A204.1 (cell line): Measurements from ENCODE around the gene BCL2L12.
"Not testable (repeated sequence)": the region's sequence is repeated elsewhere in the genome, so short reads cannot be mapped to it uniquely, and the experiment has no call there.

Source experiments
- FAIRE-seq: peaks from 2 replicates; lab custom pipeline; 2012; peaks lifted over from hg19 to GRCh38; lab: Jason Lieb, UNC

Gene BCL2L12

DNA sequence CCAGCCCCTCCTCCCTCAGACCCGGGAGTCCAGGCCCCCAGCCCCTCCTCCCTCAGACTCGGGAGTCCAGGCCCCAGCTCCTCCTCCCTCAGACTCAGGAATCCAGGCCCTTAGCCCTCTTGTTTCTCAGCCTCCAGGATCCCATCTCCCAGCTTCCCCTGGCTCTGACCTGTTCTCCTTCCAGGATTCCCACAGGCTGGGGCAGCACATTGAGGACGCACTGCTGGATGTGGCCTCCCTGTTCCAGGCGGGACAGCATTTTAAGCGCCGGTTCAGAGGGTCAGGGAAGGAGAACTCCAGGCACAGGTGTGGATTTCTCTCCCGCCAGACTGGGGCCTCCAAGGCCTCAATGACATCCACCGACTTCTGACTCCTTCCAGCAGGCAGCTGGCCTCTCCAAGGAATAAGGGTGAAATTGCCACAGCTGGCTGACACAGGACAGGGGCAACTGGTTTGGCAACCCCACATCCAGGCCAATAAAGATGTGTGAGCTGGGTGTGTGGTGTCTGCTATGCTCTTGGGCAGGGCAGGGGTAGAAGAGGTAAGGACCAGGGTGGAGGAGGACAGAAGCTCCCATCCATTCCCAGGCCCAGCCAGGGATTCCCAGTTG is 47.6 kb downstream of the BCL2L12 start:
- FAIRE-seq: no peak

DNA sequence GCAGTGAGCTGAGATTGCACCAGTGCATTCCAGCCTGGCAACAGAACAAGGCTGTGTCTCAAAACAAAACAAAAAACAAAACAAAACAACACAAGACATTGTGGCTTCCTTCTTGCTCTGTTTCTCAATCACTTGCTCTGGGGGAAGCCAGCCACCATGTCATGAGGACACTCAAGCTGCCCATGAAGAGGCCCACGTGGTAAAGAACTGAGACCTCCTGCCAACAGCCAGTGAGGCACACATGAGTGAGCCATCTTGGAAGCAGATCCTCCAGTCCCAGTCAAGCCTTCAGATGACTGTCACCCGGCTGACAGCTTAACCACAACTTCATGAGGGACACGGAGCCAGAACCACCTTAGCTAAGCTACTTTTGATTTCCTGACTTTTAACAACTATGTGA is 50.4 kb downstream of the BCL2L12 start:
- FAIRE-seq: no peak

DNA sequence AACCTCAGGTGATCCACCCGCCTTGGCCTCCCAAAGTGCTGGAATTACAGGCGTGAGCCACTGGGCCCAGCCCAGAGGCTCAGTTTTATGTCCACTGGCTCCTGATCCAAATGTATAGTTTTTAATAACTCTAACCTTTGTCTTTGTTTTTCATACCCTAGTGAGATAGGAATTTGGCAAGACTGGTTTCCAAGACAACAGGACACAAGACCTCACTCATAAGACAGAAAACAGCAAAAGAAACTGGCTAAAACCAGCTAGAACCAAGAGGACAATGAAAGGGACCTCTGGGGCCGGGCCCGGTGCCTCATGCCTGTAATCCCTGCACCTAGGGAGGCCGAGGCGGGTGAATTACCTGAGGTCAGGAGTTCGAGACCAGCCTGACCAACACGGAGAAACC is 52.8 kb downstream of the BCL2L12 start:
- peak; percentile 88 for FAIRE-seq

DNA sequence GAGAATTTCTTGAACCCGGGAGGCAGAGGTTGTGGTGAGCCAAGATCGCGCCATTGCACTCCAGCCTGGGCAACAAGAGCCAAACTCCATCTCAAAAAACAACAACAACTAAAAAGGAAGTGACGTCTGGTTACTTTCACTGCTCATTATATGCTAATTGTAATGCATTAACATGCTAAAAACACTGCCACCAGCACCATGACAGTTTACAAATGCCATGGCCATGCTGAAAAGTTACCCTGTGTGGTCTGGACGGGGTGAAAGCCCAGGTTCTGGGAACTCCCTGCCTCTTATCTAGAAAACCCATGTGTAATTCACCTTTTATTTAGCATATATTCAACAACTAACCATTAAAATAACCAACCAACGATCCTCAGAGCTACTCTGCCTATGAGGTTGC is 53.3 kb downstream of the BCL2L12 start:
- FAIRE-seq: no peak

DNA sequence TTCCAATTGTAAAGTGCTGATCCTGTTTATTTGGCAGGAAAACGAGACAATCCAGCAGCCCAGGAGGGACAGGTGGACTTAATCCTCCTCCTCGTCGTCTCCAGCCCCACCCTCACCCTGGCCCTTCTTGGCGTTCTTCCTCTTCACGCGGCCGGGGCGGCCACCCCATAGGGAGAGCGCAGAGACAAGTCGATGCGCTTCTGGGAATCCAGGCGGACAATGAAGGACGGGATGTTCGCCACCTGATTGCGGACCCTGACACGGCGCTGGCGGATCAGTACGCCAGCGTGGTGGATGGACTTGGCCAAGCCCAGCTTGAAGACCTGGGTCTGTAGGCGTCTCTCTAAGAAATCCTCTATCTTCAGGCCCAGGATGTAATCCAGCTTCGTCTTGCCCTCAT is 53.7 kb downstream of the BCL2L12 start:
- not testable (repeated sequence) for FAIRE-seq
